ENCODE measurements around the gene OR13J1. TPM values are rescaled to one million over a fixed set of nuclear protein-coding genes. Genes with fewer than 3 reads are reported as not detected.

OR13J1 gene
- total RNA-seq, 1 experiment from 2014 or later: not detected

DNA sequence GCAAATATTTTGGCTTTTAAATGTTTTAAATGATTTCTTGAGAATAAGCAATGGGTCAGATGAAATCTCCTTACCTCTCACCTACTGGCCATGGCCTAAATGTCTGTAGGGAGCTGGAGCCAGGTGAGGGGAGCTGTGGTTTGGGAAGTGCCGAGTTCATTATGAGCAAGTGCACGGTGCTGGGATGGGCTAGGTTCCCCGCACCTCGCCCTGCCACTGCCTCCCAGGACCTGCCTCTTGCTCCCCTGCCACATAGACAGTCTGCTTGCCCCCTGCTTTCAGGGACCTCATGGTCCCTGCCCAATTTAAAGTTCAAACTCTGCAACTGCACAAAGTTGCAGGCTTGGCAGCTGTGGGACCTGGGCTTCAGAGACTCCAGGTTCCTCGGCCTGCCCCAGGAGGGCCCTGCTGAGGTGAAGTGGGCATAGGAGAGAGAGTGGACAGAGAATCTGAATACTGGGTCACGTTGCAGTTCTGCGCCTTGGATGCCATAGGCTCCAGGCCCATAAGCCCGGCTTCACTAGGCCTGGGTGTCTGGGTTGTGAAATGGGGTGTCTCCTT, 5.4 kb downstream of the OR13J1 start:
- DNase-seq (ENCODE audit: low spot score): no peak
- no peaks in the 10 kb centered on the region for H3K36me3 ChIP-seq (ENCODE audit: insufficient read depth, low read length, poor library complexity, severe bottlenecking)

DNA sequence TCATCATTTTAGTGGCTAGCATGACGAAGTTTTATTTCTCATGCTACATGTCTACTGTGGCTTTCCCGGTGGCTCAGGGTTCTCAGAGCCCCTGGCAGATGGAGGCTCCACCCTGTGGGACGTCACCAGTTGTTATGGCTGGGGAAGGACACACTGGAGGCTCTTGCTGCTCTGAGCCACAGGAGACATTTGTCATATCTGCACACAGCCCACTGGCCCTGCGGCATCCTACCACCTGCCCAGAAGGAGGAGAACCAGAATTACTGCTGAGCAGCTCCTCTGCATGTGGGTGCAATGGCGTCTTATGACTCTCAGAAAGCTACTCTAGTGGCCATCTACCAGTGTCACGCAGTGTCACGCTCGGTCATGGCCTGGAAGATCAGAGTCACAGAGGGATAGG, 6.6 kb downstream of the OR13J1 start:
- Histone ChIP-seq H3K36me3 (ENCODE audit: insufficient read depth, low read length, poor library complexity, severe bottlenecking) (no peaks in the 10 kb centered on the region), H3K9me3 (ENCODE audit: low read depth, low read length, poor library complexity, severe bottlenecking) (no peaks in the 10 kb centered on the region), H3K27me3 (replicated peaks; ENCODE audit: insufficient read depth, low read depth, low read length, poor library complexity) (no peaks in the 10 kb centered on the region), H3K4me1 (ENCODE audit: insufficient read depth, low read length, poor library complexity, severe bottlenecking) (peaks cover 2% of the 10 kb centered on the region), H3K27ac (ENCODE audit: low read depth, low read length, poor library complexity, severe bottlenecking) (no peak overlapping the region), H3K4me3 (ENCODE audit: low read depth, low read length, poor library complexity, severe bottlenecking) (no peak overlapping the region)
- ChIA-PET CTCF (no interaction called here), POLR2A (ENCODE audit: low non-redundant PET) (no interaction called here)
- TF ChIP-seq, protein P1, sequence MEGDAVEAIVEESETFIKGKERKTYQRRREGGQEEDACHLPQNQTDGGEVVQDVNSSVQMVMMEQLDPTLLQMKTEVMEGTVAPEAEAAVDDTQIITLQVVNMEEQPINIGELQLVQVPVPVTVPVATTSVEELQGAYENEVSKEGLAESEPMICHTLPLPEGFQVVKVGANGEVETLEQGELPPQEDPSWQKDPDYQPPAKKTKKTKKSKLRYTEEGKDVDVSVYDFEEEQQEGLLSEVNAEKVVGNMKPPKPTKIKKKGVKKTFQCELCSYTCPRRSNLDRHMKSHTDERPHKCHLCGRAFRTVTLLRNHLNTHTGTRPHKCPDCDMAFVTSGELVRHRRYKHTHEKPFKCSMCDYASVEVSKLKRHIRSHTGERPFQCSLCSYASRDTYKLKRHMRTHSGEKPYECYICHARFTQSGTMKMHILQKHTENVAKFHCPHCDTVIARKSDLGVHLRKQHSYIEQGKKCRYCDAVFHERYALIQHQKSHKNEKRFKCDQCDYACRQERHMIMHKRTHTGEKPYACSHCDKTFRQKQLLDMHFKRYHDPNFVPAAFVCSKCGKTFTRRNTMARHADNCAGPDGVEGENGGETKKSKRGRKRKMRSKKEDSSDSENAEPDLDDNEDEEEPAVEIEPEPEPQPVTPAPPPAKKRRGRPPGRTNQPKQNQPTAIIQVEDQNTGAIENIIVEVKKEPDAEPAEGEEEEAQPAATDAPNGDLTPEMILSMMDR (conservative IDR thresholded peaks at IDR 0.05; ENCODE audit: low read depth, low read length): no peak
- TF ChIP-seq EZH2 (IDR thresholded peaks at IDR 0.05; ENCODE audit: borderline replicate concordance, low read depth, low read length, poor library complexity, severe bottlenecking): no peak
- intact Hi-C loops (cut with micrococcal nuclease; ENCODE audit: unreplicated experiment): no loop called here
- no peak for DNase-seq (ENCODE audit: low spot score)
- no TSS peak for BruUV-seq (replicated peaks)

More for the DNA sequence above, 5.4 kb downstream of the OR13J1 start:
- H3K27ac ChIP-seq (ENCODE audit: low read depth, low read length, poor library complexity, severe bottlenecking): no peak overlapping the region
- H3K9me3 ChIP-seq (ENCODE audit: low read depth, low read length, poor library complexity, severe bottlenecking): no peaks in the 10 kb centered on the region
- H3K4me3 ChIP-seq (ENCODE audit: low read depth, low read length, poor library complexity, severe bottlenecking): no peak overlapping the region
- ChIA-PET CTCF (no interaction called here), POLR2A (ENCODE audit: low non-redundant PET) (no interaction called here)
- BruUV-seq (replicated peaks): no TSS peak
- H3K4me1 ChIP-seq (ENCODE audit: insufficient read depth, low read length, poor library complexity, severe bottlenecking): peaks cover 4% of the 10 kb centered on the region
- TF ChIP-seq, protein P1 (conservative IDR thresholded peaks at IDR 0.05; ENCODE audit: low read depth, low read length): no peak
- TF ChIP-seq EZH2 (IDR thresholded peaks at IDR 0.05; ENCODE audit: borderline replicate concordance, low read depth, low read length, poor library complexity, severe bottlenecking): no peak
- intact Hi-C loops (cut with micrococcal nuclease; ENCODE audit: unreplicated experiment): no loop called here
- no peaks in the 10 kb centered on the region for H3K27me3 ChIP-seq (replicated peaks; ENCODE audit: insufficient read depth, low read depth, low read length, poor library complexity)

DNA sequence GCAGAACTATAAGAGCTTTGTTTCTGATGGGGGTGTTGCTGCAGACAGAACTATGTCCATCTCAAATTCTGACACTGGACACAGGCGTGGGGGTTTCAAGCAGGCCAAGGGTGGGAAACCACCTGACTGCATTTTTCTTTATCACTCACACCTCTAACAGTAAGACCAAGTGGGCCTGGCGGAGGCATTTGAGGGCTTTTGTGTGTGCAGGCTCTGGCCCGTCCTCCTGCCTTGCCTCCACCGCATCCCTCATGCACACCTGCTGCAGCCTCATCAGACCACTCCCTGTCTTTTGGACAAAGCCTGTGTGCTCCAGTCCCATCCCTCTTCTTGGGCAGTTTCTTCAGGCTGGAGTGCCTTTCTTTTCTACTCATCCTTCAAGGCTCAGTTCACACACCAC, 7.9 kb downstream of the OR13J1 start:
- BruUV-seq (replicated peaks): no TSS peak
- DNase-seq (ENCODE audit: low spot score): no peak
- Histone ChIP-seq H3K4me1 (ENCODE audit: insufficient read depth, low read length, poor library complexity, severe bottlenecking) (no peaks in the 10 kb centered on the region), H3K27ac (ENCODE audit: low read depth, low read length, poor library complexity, severe bottlenecking) (no peak overlapping the region), H3K9me3 (ENCODE audit: low read depth, low read length, poor library complexity, severe bottlenecking) (no peaks in the 10 kb centered on the region), H3K36me3 (ENCODE audit: insufficient read depth, low read length, poor library complexity, severe bottlenecking) (no peaks in the 10 kb centered on the region), H3K4me3 (ENCODE audit: low read depth, low read length, poor library complexity, severe bottlenecking) (no peak overlapping the region), H3K27me3 (replicated peaks; ENCODE audit: insufficient read depth, low read depth, low read length, poor library complexity) (no peaks in the 10 kb centered on the region)
- intact Hi-C loops (cut with micrococcal nuclease; ENCODE audit: unreplicated experiment): no loop called here
- TF ChIP-seq, protein P1 (conservative IDR thresholded peaks at IDR 0.05; ENCODE audit: low read depth, low read length): no peak
- TF ChIP-seq EZH2 (IDR thresholded peaks at IDR 0.05; ENCODE audit: borderline replicate concordance, low read depth, low read length, poor library complexity, severe bottlenecking): no peak
- ChIA-PET CTCF (no interaction called here), POLR2A (ENCODE audit: low non-redundant PET) (no interaction called here)

Data from A673 (cell line).